ENCODE data around the gene SND1. TPM values are rescaled to one million over a fixed set of nuclear protein-coding genes. Genes with fewer than 3 reads are reported as not detected.

SND1 gene
- total RNA-seq, 1 experiment from 2014 or later: 218 TPM

DNA sequence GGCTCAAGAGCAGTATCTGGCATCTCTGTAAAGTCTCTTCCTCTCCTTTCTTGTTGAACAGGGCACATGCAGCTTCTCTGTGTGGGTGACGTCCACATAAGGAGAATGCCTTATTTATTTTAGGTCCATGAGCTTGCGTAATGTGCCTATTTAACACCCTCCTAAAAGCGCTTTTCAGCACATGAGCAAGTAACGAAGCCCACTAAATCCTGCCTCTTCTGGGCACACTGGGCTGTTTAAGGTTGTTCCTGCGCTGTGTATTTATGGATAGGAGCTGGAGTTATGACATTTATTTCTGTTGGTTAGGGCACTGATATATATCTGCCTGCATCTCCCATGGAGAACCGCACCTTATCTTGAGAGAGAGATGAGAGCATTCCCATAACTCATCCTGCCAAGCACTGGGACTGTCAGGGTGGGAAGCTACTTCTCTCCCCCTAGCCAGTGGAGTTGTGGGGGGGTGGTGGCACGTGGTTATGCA lies 303.1 kb downstream of the SND1 start:
- Histone ChIP-seq H3K18ac (ENCODE audit: insufficient read length, low read depth, low read length) (no peak overlapping the region), H3T11ph (ENCODE audit: low read length) (no peak overlapping the region), H3K79me1 (ENCODE audit: insufficient read depth, low read depth, low read length, poor library complexity, severe bottlenecking) (no peaks in the 10 kb centered on the region), H4K5ac (ENCODE audit: insufficient read length, low read depth, low read length) (no peak overlapping the region), H3K27ac (ENCODE audit: insufficient read length, low read depth, low read length) (no peak overlapping the region), H2BK5ac (ENCODE audit: insufficient read length, low read length) (no peak overlapping the region), H4K91ac (ENCODE audit: insufficient read length, low read depth, low read length) (no peak overlapping the region), H3K4ac (ENCODE audit: low read depth, low read length) (no peak overlapping the region), H2BK120ac (ENCODE audit: low read depth, low read length, poor library complexity, severe bottlenecking) (no peak overlapping the region), H3K56ac (ENCODE audit: insufficient read length, low read depth, low read length) (no peak overlapping the region), H2BK15ac (ENCODE audit: low read depth, low read length) (no peak overlapping the region), H3K4me2 (ENCODE audit: insufficient read depth, insufficient read length, low read length) (no peak overlapping the region), H3K9me3 (ENCODE audit: control insufficient read depth, low read depth, low read length) (no peaks in the 10 kb centered on the region), H3K23ac (ENCODE audit: insufficient read length, low read depth, low read length) (no peak overlapping the region), H3K9ac (ENCODE audit: extremely low read depth, insufficient read length, low read length) (no peak overlapping the region), H3K79me2 (ENCODE audit: insufficient read depth, low read length) (0 out of 2 replicates have a peak, but pooled peaks cover 1% of the 10 kb centered on the region), H4K20me1 (ENCODE audit: control insufficient read depth, insufficient read depth, insufficient read length) (no peaks in the 10 kb centered on the region), H4K8ac (replicated peaks; ENCODE audit: insufficient read length, low read depth, low read length) (no peak overlapping the region), H2AFZ (ENCODE audit: low read length) (no peak overlapping the region), H2BK20ac (ENCODE audit: low read depth, low read length, poor library complexity, severe bottlenecking) (no peak overlapping the region), H3K14ac (ENCODE audit: insufficient read depth, low read length) (no peak overlapping the region), H2BK12ac (ENCODE audit: insufficient read length, low read depth, low read length) (no peak overlapping the region), H3K4me1 (ENCODE audit: insufficient read depth, low read length) (peaks cover 6% of the 10 kb centered on the region; the same call in 1 of the 2 replicates), H3K27me3 (ENCODE audit: insufficient read depth, low read length) (no peaks in the 10 kb centered on the region), H2AK5ac (ENCODE audit: insufficient read length, low read length) (no peak overlapping the region), H3K23me2 (ENCODE audit: insufficient read length, low read depth, low read length, poor library complexity, severe bottlenecking) (no peaks in the 10 kb centered on the region)
- no peak for DNase-seq
- Mint-ChIP-seq H3K4me3 (no peak overlapping the region), H3K36me3 (ENCODE audit: insufficient read depth in 1 of 3, low read depth in 3 of 3) (peaks cover 2 to 8% (median 4%) of the 10 kb centered on the region in 3 experiments; a peak in 4 of 7 replicates), H3K27me3 (ENCODE audit: low read depth) (no peaks in the 10 kb centered on the region), H3K27ac (no peak overlapping the region), H3K9me3 (no peaks in the 10 kb centered on the region; a peak in 1 of 5 replicates), H3K4me1 (no peaks in the 10 kb centered on the region; a peak in 1 of 4 replicates)
- no CpG with 5 or more reads among the region's 7 CpGs for WGBS (ENCODE audit: extremely low coverage, insufficient read length, low lambda C conversion rate)
- TF ChIP-seq CTCF (conservative IDR thresholded peaks at IDR 0.05): no peak

All from H9 (cell line).